Chondrocyte (in vitro differentiated cells): ENCODE measurements around the gene FOXN3. TPM values are rescaled to one million over a fixed set of nuclear protein-coding genes. Genes with fewer than 3 reads are reported as not detected.

Source experiments
- DNase-seq: peaks from one replicate; pipeline ENCODE4 v3.0.0; 2021; ENCODE audit warnings: mixed read lengths, low spot score
- H3K27ac Mint-ChIP-seq: one replicate; pipeline ENCODE4 v1.8.0; 2021; ENCODE audit warnings: mild to moderate bottlenecking, moderate library complexity, mixed read lengths; ENCODE audit not compliant: unreplicated experiment
- H3K27me3 Mint-ChIP-seq: 2 replicates; pipeline ENCODE4 v1.8.0; 2021; ENCODE audit warnings: low read depth, mixed read lengths
- H3K36me3 Mint-ChIP-seq: 2 replicates; pipeline ENCODE4 v1.8.0; 2021; ENCODE audit warnings: low read depth, mixed read lengths
- H3K4me1 Mint-ChIP-seq: 2 replicates; pipeline ENCODE4 v1.8.0; 2021; ENCODE audit warnings: low read depth, mild to moderate bottlenecking, mixed read lengths
- H3K4me3 Mint-ChIP-seq: one replicate; pipeline ENCODE4 v1.8.0; 2021; ENCODE audit warnings: mild to moderate bottlenecking, moderate library complexity, mixed read lengths; ENCODE audit not compliant: unreplicated experiment
- H3K9me3 Mint-ChIP-seq: 2 replicates; pipeline ENCODE4 v1.8.0; 2021; ENCODE audit warnings: low read depth, mixed read lengths
- CTCF ChIP-seq: fragments of 200-600 bp; sonication (generic); IDR thresholded peaks from 2 replicates; pipeline ENCODE4 v1.5.0; 2021; ENCODE audit warnings: antibody characterized with exemption, mild to moderate bottlenecking, moderate library complexity
- total RNA-seq: library from RNA; stranded (reverse); gene quantifications from 3 replicates; pipeline ENCODE4 v1.2.1, GENCODE V29; 2021

The FOXN3 gene
- total RNA-seq, 1 donor from 2014 or later, result 161 TPM

- Mint-ChIP-seq H3K4me3 (no peak overlapping the region), H3K36me3 (peaks cover 4% of the 10 kb centered on the region), H3K27me3 (no peaks in the 10 kb centered on the region), H3K9me3 (no peaks in the 10 kb centered on the region), H3K4me1 (peaks cover 34% of the 10 kb centered on the region), H3K27ac (no peak overlapping the region)
- TF ChIP-seq CTCF, result no peak
- no peak for DNase-seq
Measured at GRCh38 chr14:89259951-89260609, 157.0 kb downstream of the FOXN3 start.

DNA sequence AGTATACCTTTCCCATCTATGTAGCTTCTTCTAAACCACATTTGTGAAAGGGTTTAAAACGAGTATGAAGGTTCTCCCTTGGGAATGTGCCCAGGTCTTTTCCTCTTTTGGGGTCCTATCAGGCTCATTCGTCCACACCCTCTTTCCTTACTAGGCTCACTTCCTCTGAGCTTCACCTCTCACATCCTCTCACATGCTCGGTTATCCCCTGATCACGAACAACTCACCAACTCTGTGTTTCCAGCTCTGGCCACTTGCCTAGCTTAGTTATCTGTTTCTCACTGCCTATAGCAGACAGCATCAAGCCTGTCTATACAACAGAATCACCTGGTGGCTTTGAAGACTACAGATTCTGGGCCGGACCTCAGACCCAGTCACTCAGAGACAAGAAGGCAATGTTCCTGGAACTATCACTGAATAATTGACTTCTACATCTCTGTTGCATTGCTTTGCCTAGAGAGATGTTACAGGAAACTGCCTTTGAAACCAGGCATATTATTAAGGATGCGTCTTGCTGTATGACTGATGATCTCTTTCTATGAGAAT is 158.2 kb downstream of the FOXN3 start:
- Mint-ChIP-seq H3K27me3 (no peaks in the 10 kb centered on the region), H3K9me3 (no peaks in the 10 kb centered on the region), H3K27ac (no peak overlapping the region), H3K4me1 (peaks cover 33% of the 10 kb centered on the region), H3K4me3 (no peak overlapping the region), H3K36me3 (peaks cover 4% of the 10 kb centered on the region)
- no peak for TF ChIP-seq CTCF
- DNase-seq, result no peak

DNA sequence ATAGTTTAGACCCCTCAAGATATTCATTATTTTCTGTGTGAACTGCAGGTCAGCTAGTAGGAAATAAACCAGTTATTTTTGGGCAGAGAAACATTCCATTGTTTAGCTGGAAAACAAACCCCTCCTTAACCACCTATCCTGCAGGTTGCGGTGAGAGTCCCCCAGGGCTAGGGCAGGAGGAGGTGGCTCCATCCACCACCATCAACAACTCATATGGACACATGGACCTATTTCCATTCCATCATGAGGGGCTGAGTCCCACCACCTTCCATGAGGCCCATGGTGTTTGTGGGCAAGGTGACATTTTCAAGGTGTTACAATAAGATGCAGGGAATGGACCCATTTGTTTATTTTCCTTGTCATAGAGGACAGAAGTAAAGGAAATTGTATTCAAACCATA is 160.1 kb downstream of the FOXN3 start:
- Mint-ChIP-seq H3K9me3 (no peaks in the 10 kb centered on the region), H3K27me3 (no peaks in the 10 kb centered on the region), H3K27ac (peak overlapping the region; percentile 9), H3K4me1 (peaks cover 32% of the 10 kb centered on the region), H3K36me3 (peaks cover 3% of the 10 kb centered on the region), H3K4me3 (no peak overlapping the region)
- no peak for TF ChIP-seq CTCF
- no peak for DNase-seq

DNA sequence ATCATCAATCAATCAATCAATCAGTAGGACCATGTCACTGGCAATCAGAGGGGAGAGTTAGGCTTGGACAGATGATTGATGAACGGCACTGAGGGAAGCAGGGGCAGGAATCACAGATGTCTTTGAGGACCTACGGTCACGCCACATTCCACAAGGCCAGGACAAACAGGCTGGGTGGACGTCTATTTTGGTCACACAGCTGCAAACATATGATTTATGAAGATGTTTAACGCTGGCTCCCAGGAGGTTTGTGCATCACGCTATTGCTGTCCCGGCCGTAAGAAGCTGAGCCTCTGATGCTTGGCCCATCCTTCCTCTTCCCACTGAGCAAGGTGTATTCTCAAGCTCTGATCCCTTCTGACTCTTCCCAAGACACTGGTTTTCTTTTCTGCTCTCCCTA is 160.8 kb downstream of the FOXN3 start:
- H3K36me3 Mint-ChIP-seq, result peaks cover 3% of the 10 kb centered on the region
- no peak for TF ChIP-seq CTCF
- H3K9me3 Mint-ChIP-seq, result no peaks in the 10 kb centered on the region
- no peak for DNase-seq
- peaks cover 33% of the 10 kb centered on the region for H3K4me1 Mint-ChIP-seq
- H3K27ac Mint-ChIP-seq, result no peak overlapping the region
- no peak overlapping the region for H3K4me3 Mint-ChIP-seq
- H3K27me3 Mint-ChIP-seq, result no peaks in the 10 kb centered on the region

GRCh38 chr14:89255852-89256251 is 161.2 kb downstream of the FOXN3 start:
- TF ChIP-seq CTCF, result no peak
- Mint-ChIP-seq H3K36me3 (peaks cover 3% of the 10 kb centered on the region), H3K4me3 (no peak overlapping the region), H3K27ac (no peak overlapping the region), H3K27me3 (no peaks in the 10 kb centered on the region), H3K4me1 (peaks cover 38% of the 10 kb centered on the region), H3K9me3 (no peaks in the 10 kb centered on the region)
- DNase-seq, result no peak
